Pulmonary artery endothelial cell (primary cell): ENCODE data around the gene CLIC1. TPM values are rescaled to one million over a fixed set of nuclear protein-coding genes. Genes with fewer than 3 reads are reported as not detected.
"Not testable (repeated sequence)": the region's sequence is repeated elsewhere in the genome, so short reads cannot be mapped to it uniquely, and the experiment has no call there.

Experiments used
- DNase-seq: peaks from one replicate; pipeline ENCODE4 v3.0.0-alpha.2; 2011; ENCODE audit warnings: low read depth, low spot score
- total RNA-seq: library from RNA; depleted of rRNA; stranded (reverse); fragments of >200 nt; gene quantifications from 2 replicates; pipeline ENCODE4 v1.2.3, GENCODE V29; 2014

The CLIC1 gene
- total RNA-seq, 1 donor from 2014 or later = 926 TPM

- no peak for DNase-seq
Observed at GRCh38 chr6:31723245-31723979, 12.9 kb downstream of the CLIC1 start, which contains the start of gene MPIG6B. TSS of gene MPIG6B (plus strand) at chr6:31723373. CDS start at chr6:31723384, 11 bp downstream.

GRCh38 chr6:31722173-31722572, 14.2 kb downstream of the CLIC1 start:
- no peak for DNase-seq

- no peak for DNase-seq
Observed at GRCh38 chr6:31721351-31722020, 14.8 kb downstream of the CLIC1 start, which contains the start of gene LY6G6C. TSS of gene LY6G6C (minus strand) at chr6:31721746. CDS start at chr6:31721679, 67 bp downstream.

- DNase-seq = no peak
Observed at GRCh38 chr6:31720196-31720770, 16.0 kb downstream of the CLIC1 start.

DNA sequence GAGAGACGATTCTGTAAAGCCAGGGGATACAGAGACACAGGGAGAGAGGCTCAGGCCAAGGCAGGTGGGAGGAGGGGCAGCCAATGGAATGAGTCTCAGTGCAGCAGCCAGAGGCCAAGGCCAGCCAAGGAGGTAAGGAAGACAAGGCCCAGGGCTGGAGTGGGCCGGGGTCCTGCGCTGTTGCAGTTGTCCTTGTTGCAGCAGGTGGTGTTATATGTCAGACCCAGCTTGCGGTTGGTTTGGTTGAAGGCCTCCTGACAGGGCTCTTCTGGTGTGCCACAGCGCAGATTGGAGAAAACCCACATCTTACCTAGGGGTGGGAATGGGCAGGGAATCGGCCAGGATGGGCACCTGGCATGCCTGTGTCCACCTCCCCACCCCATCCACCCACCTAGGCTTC, 17.3 kb downstream of the CLIC1 start:
- DNase-seq = no peak

GRCh38 chr6:31718265-31718664, 18.1 kb downstream of the CLIC1 start:
- DNase-seq = no peak

- no peak for DNase-seq
Observed at GRCh38 chr6:31717499-31718222, 18.7 kb downstream of the CLIC1 start.

DNA sequence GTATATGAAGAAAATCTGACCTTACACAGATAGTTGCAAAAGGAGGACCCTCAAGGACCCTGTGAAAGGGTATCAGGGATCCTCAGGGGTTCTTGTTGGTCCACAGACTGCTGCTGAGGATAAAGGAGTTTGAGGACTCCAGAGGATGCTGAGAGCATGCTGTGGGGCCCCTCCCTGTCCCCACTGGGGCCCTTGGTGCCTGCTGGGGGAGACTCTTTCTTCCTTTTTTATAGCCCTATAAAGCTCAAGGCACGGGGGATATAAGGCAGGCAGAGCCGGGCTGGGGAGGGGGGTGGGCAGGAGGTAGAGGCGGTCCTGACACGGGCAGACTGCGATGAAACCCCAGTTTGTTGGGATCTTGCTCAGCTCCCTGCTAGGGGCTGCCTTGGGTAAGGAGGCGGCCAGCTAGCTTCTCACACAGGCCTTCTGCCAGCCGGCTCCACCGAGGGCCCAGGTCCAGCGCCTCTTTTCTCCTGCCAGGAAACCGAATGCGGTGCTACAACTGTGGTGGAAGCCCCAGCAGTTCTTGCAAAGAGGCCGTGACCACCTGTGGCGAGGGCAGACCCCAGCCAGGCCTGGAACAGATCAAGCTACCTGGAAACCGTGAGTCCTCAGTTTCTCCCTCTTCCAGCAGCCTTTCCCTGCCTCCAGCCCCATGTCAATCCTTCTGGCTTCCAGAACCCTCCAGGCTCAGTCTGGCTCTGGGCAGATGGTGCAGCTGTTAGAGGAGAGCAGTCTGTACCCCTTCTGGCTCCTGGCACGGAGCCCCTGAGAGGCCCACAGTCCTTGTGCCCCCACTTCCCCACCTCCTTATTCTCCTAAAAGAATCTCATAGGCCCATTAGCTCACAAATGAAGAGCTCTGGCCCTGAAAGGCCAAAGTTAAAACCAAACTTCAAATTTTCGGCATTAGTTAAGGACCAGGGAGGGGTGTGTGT, 21.0 kb downstream of the CLIC1 start, which contains the start of gene LY6G6D:
Gene LY6G6D (plus strand): TSS at position 327 of the 937 bp plus-strand sequence. CDS start 8 bp downstream, at position 335.
- DNase-seq = no peak

DNA sequence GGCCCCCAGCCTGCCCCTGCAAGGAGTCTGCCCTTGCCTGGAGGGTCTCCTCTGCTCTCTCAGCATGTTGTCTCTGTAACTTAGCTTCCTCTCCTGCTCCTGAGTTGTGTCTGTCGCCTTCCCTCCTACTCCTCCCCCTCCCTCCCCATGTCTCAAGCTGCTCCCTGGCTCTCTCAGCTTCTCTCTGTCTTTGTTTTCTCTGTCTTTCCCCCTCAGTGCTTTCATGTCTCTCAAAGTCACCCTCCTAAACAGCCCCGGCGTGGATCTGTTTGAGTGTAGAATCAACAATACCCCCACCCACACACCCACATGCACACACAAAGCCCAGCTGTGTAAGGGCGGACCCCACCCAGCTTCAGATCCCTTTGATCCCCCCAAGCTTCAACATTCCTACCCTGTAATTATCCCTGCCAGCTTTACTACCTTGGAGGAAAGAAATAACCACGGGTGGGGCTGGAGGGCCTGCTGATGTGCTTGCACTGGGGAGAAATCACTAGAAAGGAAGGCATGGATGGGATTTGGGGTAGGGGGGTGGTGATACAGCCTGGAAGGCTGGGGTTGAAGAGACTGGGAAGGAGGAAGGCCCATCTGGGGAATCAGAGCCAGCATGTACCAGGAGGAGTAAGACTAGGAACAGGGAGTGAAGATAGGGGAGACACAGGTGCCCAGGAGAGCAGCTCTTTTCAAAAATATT, 22.2 kb downstream of the CLIC1 start:
- DNase-seq = no peak

- DNase-seq = no peak
Observed at GRCh38 chr6:31713465-31713864, 22.9 kb downstream of the CLIC1 start.

GRCh38 chr6:31712296-31712695, 24.0 kb downstream of the CLIC1 start:
- DNase-seq = no peak

- no peak for DNase-seq
Observed at GRCh38 chr6:31711233-31711632, 25.1 kb downstream of the CLIC1 start.

DNA sequence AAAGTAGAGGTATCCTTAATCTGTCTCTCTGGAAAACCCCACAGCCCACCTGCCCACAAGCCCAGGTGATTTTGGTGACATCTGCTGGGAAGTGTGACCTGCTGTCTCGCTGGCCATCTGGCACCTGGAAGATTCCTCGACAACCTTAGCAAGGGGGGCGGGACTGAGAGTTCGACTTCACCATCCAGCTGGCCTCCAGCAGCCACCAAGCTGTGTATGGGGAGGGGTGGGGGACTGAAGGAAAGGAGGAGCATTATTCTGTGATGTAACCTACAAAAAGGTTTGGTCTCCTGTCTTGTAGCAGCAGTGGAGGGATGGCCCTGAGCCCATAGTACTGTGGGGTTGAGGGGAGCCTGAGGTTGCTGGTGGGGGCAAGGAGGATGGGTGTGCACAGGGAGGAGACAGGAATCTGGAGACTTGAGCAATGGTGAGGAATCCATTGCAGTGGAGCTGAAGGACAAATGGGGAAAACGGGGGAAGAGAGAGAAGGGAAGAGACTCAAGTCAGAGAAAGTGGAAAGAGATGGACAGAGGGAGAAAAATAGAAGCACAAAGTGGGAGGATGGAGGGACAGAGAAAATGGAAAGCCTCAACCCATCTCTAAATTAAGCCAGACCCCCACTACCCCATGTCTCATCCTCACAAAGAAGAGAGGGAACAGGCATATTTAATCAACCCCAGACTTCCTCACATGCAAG, 25.7 kb downstream of the CLIC1 start:
- DNase-seq = no peak

- not testable (repeated sequence) for DNase-seq
Observed at GRCh38 chr6:31709157-31709556, 27.2 kb downstream of the CLIC1 start.

DNA sequence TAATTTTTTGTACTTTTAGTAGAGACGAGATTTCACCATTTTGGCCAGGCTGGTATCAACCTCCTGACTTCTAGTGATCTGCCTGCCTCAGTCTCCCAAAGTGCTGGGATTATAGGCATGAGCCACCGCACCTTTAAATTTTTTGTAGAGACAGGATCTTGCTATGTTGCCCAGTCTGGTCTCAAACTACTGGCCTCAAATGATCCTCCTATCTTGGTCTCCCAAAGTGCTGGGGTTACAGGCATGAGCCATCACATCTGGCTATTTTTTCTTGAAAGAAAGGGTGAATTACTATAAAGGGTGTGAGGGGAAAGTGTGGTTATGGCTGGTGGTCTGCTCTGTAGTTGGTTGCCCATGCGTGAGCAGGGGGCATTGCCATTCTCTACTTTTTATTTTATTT, 28.1 kb downstream of the CLIC1 start:
- DNase-seq = no peak

- no peak for DNase-seq
Observed at GRCh38 chr6:31707701-31708100, 28.6 kb downstream of the CLIC1 start.

DNA sequence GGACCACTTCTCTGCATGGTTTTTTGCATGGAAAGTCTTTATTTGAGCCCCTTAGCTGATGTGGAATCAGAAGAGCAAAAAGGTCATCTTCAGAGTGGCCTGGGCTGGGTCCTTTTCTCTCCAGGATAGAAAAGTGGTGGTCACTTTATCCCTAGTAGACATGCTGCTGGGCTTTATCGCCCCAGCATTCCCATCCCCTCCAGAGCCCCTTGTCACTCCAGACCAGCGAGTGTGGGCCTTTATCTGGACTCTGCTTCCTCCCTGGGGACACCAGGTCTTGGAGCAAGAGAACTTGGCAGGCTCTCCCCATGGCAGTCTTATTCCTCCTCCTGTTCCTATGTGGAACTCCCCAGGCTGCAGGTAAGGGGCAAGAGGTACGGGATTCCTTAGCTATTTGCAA, 29.7 kb downstream of the CLIC1 start, which contains the start of gene LY6G6F:
Gene LY6G6F (plus strand): TSS at position 268 of the 400 bp plus-strand sequence. CDS start 41 bp downstream, at position 309.
- DNase-seq = no peak

GRCh38 chr6:31705931-31706330, 30.4 kb downstream of the CLIC1 start:
- no peak for DNase-seq
